HCT116 (cell line): Measurements from ENCODE around the gene WSB2. TPM values are rescaled to one million over a fixed set of nuclear protein-coding genes. Genes with fewer than 3 reads are reported as not detected.

ENCODE experiments used
- ATAC-seq: fragments of 200-7000 bp; cut with Tn5 transposase; 2 replicates; pipeline ENCODE4 v1.9.1; 2020; ENCODE audit warnings: mild to moderate bottlenecking, moderate library complexity
- BruUV-seq: library from RNA; stranded (reverse); fragments of 400-500 nt; replicated peaks from 2 replicates; lab custom pipeline; 2021; lab: Mats Ljungman, UMichigan
- CTCF ChIA-PET: fragments of 300-600 bp; sonication (Branson Sonifier 250); formaldehyde crosslinking; loops from one replicate; lab custom pipeline; 2021; ENCODE audit warnings: antibody characterized with exemption; lab: Charles Lee
- POLR2A ChIA-PET: fragments of 300-600, 350-600 bp; sonication (Branson Sonifier 250); formaldehyde crosslinking; loops from one replicate; lab custom pipeline; 2021; ENCODE audit warnings: antibody characterized with exemption; lab: Charles Lee
- RAD21 ChIA-PET, 2 experiments: fragments of 300-600 bp; sonication (Branson Sonifier 250); formaldehyde crosslinking; loops; one replicate each; lab custom pipeline; 2023; ENCODE audit warnings: low total read pairs in 2 of 2; ENCODE audit not compliant: uncharacterized antibody in 2 of 2, unreplicated experiment in 2 of 2, low non-redundant PET in 1 of 2; lab: Charles Lee
- DNase-seq: peaks from one replicate; pipeline ENCODE4 v3.0.0-alpha.2; 2010; ENCODE audit warnings: low read depth, low spot score
- H2AFZ ChIP-seq: fragments of 200-600 bp; shearing (Covaris generic), sonication (generic); 2 replicates; pipeline ENCODE4 v1.6.1; 2017; ENCODE audit warnings: low read depth, mixed run types, mixed read lengths, antibody characterized with exemption, low read length; ENCODE audit not compliant: poor library complexity, severe bottlenecking
- H3K27ac ChIP-seq: 2 replicates; pipeline ENCODE4 v1.5.1; 2012; ENCODE audit warnings: low read depth, low read length
- H3K27me3 ChIP-seq: fragments of 200-600 bp; sonication (generic); 2 replicates; pipeline ENCODE4 v1.6.1; 2016; ENCODE audit warnings: mixed run types, low read length, mixed read lengths; ENCODE audit not compliant: insufficient read depth
- H3K36me3 ChIP-seq, 2 experiments: fragments of 200-500 bp in 1 of 2; fragments of 200-600 bp in 1 of 2; sonication (Bioruptor generic) in 1 of 2; sonication (generic) in 1 of 2; 2 replicates each; pipeline versions ENCODE4 v1.5.1 to v1.6.1; 2014 to 2016; ENCODE audit warnings: low read length in 2 of 2, inconsistent platforms in 1 of 2, mixed read lengths in 1 of 2, mixed run types in 1 of 2; ENCODE audit not compliant: insufficient read depth in 2 of 2, control insufficient read depth in 1 of 2
- H3K4me1 ChIP-seq, 2 experiments: fragments of 200-600 bp in 1 of 2; sonication (generic) in 1 of 2; 2 replicates each; pipeline versions ENCODE4 v1.5.1 to v1.6.1; 2012 to 2017; ENCODE audit warnings: low read length in 2 of 2, inconsistent platforms in 1 of 2, mild to moderate bottlenecking in 1 of 2, mixed read lengths in 1 of 2, mixed run types in 1 of 2, moderate library complexity in 1 of 2; ENCODE audit not compliant: insufficient read depth in 2 of 2, control insufficient read depth in 1 of 2
- H3K4me2 ChIP-seq: fragments of 200-600 bp; sonication (generic); 2 replicates; pipeline ENCODE4 v1.6.1; 2017; ENCODE audit warnings: mixed run types, low read length, mixed read lengths
- H3K4me3 ChIP-seq, 2 experiments: fragments of 200-600 bp in 1 of 2; sonication (generic) in 1 of 2; replicated peaks in 1 of 2; 2 replicates each; pipeline ENCODE4 v1.5.1; 2011 to 2016; ENCODE audit warnings: low read length in 2 of 2, control low read depth in 1 of 2, low read depth in 1 of 2, mild to moderate bottlenecking in 1 of 2, mixed read lengths in 1 of 2, mixed run types in 1 of 2
- H3K79me2 ChIP-seq: fragments of 200-600 bp; sonication (generic); 2 replicates; pipeline ENCODE4 v1.6.1; 2017; ENCODE audit warnings: mild to moderate bottlenecking, mixed run types, low read length, moderate library complexity, mixed read lengths; ENCODE audit not compliant: insufficient read depth
- H3K9ac ChIP-seq: fragments of 200-600 bp; sonication (generic); 2 replicates; pipeline ENCODE4 v1.6.1; 2016; ENCODE audit warnings: low read length, mixed read lengths
- H3K9me2 ChIP-seq: fragments of 200-600 bp; sonication (generic), shearing (Covaris generic); 2 replicates; pipeline ENCODE4 v1.6.1; 2017; ENCODE audit warnings: mixed run types, mild to moderate bottlenecking, moderate library complexity; ENCODE audit not compliant: insufficient read depth
- H3K9me3 ChIP-seq, 2 experiments: fragments of 200-500 bp in 1 of 2; fragments of 200-600 bp in 1 of 2; sonication (Bioruptor generic) in 1 of 2; sonication (generic) in 1 of 2; 2 replicates each; pipeline ENCODE4 v1.6.1; 2014 to 2017; ENCODE audit warnings: low read length in 2 of 2, mixed read lengths in 2 of 2, inconsistent platforms in 1 of 2, low read depth in 1 of 2, mild to moderate bottlenecking in 1 of 2, mixed run types in 1 of 2, moderate library complexity in 1 of 2; ENCODE audit not compliant: control insufficient read depth in 1 of 2, insufficient read depth in 1 of 2
- H4K20me1 ChIP-seq: fragments of 200-600 bp; sonication (generic), shearing (Covaris generic); 2 replicates; pipeline ENCODE4 v1.6.1; 2017; ENCODE audit warnings: mixed run types, mild to moderate bottlenecking, moderate library complexity; ENCODE audit not compliant: insufficient read depth
- ATF3 ChIP-seq: IDR thresholded peaks from 2 replicates; pipeline ENCODE4 v1.6.1; 2012
- CEBPB ChIP-seq: IDR thresholded peaks from 2 replicates; pipeline ENCODE4 v1.6.1; 2012; ENCODE audit warnings: low read depth
- CTCF ChIP-seq, 3 experiments: fragments of 200-600 bp in 1 of 3; sonication (generic) in 1 of 3; IDR thresholded peaks in 2 of 3; conservative IDR thresholded peaks in 1 of 3; 2 replicates each; pipeline ENCODE4 v1.5.1; 2012 to 2017; ENCODE audit warnings: low read depth in 2 of 3, low read length in 2 of 3, antibody characterized with exemption in 1 of 3, borderline replicate concordance in 1 of 3, control low read depth in 1 of 3, mild to moderate bottlenecking in 1 of 3, mixed read lengths in 1 of 3, mixed run types in 1 of 3, moderate library complexity in 1 of 3; ENCODE audit not compliant: insufficient read depth in 1 of 3
- EGR1 ChIP-seq: IDR thresholded peaks from 2 replicates; pipeline ENCODE4 v1.6.1; 2012; ENCODE audit warnings: low read depth
- ELF1 ChIP-seq: IDR thresholded peaks from 2 replicates; pipeline ENCODE4 v1.6.1; 2012; ENCODE audit warnings: low read depth, borderline replicate concordance
- EZH2 ChIP-seq: fragments of 200-600 bp; sonication (generic); IDR thresholded peaks from 2 replicates; pipeline ENCODE4 v1.6.1; 2017; ENCODE audit warnings: antibody characterized with exemption, mixed run types
- FOSL1 ChIP-seq: IDR thresholded peaks from 2 replicates; pipeline ENCODE4 v1.6.1; 2012; ENCODE audit warnings: low read depth
- MAX ChIP-seq: IDR thresholded peaks from 2 replicates; pipeline ENCODE4 v1.6.1; 2012
- POLR2A ChIP-seq: IDR thresholded peaks from 2 replicates; pipeline ENCODE4 v1.7.0; 2011; ENCODE audit warnings: borderline replicate concordance; ENCODE audit not compliant: insufficient read depth, insufficient read length; ENCODE audit errors: extremely low read depth
- RAD21 ChIP-seq: IDR thresholded peaks from 2 replicates; pipeline ENCODE4 v1.6.1; 2012; ENCODE audit warnings: low read depth, mild to moderate bottlenecking
- SP1 ChIP-seq: IDR thresholded peaks from 2 replicates; pipeline ENCODE4 v1.6.1; 2012; ENCODE audit warnings: low read depth
- SRF ChIP-seq: IDR thresholded peaks from 2 replicates; pipeline ENCODE4 v1.6.1; 2012; ENCODE audit warnings: low read depth
- ZNF274 ChIP-seq: fragments of 200-500 bp; sonication (Bioruptor generic); IDR thresholded peaks from 2 replicates; pipeline ENCODE4 v1.6.1; 2014; ENCODE audit warnings: mild to moderate bottlenecking, low read depth, low read length, inconsistent platforms
- intact Hi-C: fragments of 100-400 bp; cut with micrococcal nuclease; formaldehyde crosslinking; loops from 2 replicates; pipeline ENCODE4 v1.10.0; 2022
- total RNA-seq: library from RNA; stranded (reverse); gene quantifications from one replicate; pipeline ENCODE4 v1.2.1, GENCODE V29; 2021; ENCODE audit not compliant: unreplicated experiment

Gene WSB2
- total RNA-seq, 1 experiment from 2014 or later = 97.0 TPM

- TF ChIP-seq CTCF (IDR thresholded peaks at IDR 0.05 in 2 of 3, conservative IDR thresholded peaks at IDR 0.05 in 1 of 3; ENCODE audit: borderline replicate concordance in 1 of 3, insufficient read depth in 1 of 3, low read depth in 2 of 3, low read length in 2 of 3) = no peak
- TF ChIP-seq, all 23 proteins: peak for 3
Measured at GRCh38 chr12:118061873-118062843, 1.2 kb upstream of the WSB2 start (continued).

GRCh38 chr12:118060301-118061010 lies 523 bp downstream of the WSB2 start:
- ChIA-PET POLR2A (no interaction called here), CTCF (no interaction called here), RAD21 (interaction anchor here (0.6 kb wide), 2 partner anchors 60 to 1069 kb away, joined by 3 read pairs; no protein-coding TSS in a partner anchor)
- peak overlapping the region; percentile 64 to 81 for H3K4me3 ChIP-seq
- no peaks in the 10 kb centered on the region for H3K9me3 ChIP-seq
- peak overlapping the region; percentile 91 for H3K27ac ChIP-seq
- H4K20me1 ChIP-seq = no peaks in the 10 kb centered on the region
- peak overlapping the region; percentile 93 for H3K4me2 ChIP-seq
- no peaks in the 10 kb centered on the region for H3K9me2 ChIP-seq
- no peak for DNase-seq
- H3K4me1 ChIP-seq = peaks cover 32 to 47% of the 10 kb centered on the region in 2 experiments
- peak; percentile 34 for ATAC-seq
- no TSS peak for BruUV-seq
- H3K36me3 ChIP-seq = no peaks in the 10 kb centered on the region
- intact Hi-C loops = loop anchor here (5.0 kb wide), 1 partner anchor 42 kb away; the partner anchor contains the start of gene VSIG10
- H3K79me2 ChIP-seq = peaks cover 31% of the 10 kb centered on the region
- H3K9ac ChIP-seq = peak overlapping the region; percentile 84
- no peaks in the 10 kb centered on the region for H3K27me3 ChIP-seq
- no peak overlapping the region for H2AFZ ChIP-seq
- TF ChIP-seq SRF (no peak), CTCF (IDR thresholded peaks at IDR 0.05 in 2 of 3, conservative IDR thresholded peaks at IDR 0.05 in 1 of 3; ENCODE audit: borderline replicate concordance in 1 of 3, insufficient read depth in 1 of 3, low read depth in 2 of 3, low read length in 2 of 3) (no peak), CEBPB (no peak), ELF1 (no peak), FOSL1 (no peak), EZH2 (no peak), ATF3 (no peak), POLR2A (no peak), EGR1 (no peak), MAX (no peak), ZNF274 (no peak), RAD21 (no peak), SP1 (no peak)
